HL-60 (cell line): ENCODE measurements around the gene DDX17.

Experiments
- GABPA ChIP-seq: IDR thresholded peaks from 2 replicates; pipeline ENCODE4 v1.6.1; 2012; ENCODE audit warnings: low read depth
- POLR2AphosphoS5 ChIP-seq: IDR thresholded peaks from 2 replicates; pipeline ENCODE4 v1.6.1; 2012; ENCODE audit warnings: low read depth
- TF ChIP-seq, protein P1 (sequence below): IDR thresholded peaks from one replicate; pipeline ENCODE4 v1.5.1; 2011; ENCODE audit warnings: low read length, control low read depth, inconsistent platforms; ENCODE audit not compliant: insufficient read depth

GRCh38 chr22:38505541-38506117 is 482 bp downstream of the DDX17 start:
- TF ChIP-seq, protein P1, sequence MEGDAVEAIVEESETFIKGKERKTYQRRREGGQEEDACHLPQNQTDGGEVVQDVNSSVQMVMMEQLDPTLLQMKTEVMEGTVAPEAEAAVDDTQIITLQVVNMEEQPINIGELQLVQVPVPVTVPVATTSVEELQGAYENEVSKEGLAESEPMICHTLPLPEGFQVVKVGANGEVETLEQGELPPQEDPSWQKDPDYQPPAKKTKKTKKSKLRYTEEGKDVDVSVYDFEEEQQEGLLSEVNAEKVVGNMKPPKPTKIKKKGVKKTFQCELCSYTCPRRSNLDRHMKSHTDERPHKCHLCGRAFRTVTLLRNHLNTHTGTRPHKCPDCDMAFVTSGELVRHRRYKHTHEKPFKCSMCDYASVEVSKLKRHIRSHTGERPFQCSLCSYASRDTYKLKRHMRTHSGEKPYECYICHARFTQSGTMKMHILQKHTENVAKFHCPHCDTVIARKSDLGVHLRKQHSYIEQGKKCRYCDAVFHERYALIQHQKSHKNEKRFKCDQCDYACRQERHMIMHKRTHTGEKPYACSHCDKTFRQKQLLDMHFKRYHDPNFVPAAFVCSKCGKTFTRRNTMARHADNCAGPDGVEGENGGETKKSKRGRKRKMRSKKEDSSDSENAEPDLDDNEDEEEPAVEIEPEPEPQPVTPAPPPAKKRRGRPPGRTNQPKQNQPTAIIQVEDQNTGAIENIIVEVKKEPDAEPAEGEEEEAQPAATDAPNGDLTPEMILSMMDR: no peak
- peak; percentile 26; the same call in 1 of the 2 replicates for TF ChIP-seq POLR2AphosphoS5
- no peak for TF ChIP-seq GABPA
